BLaER1 treated with 17β-estradiol and CSF1 and Interleukin-3, amounts not matched to agents 10 nM and 100 nM (cell line): ENCODE measurements around the gene ESPN.

ENCODE experiments used
- H3K27ac ChIP-seq, 11 experiments: shearing (Covaris generic); formaldehyde crosslinking; 2 replicates each; pipeline ENCODE4 v1.8.1; 2022
- H3K27me3 ChIP-seq, 11 experiments: shearing (Covaris generic); formaldehyde crosslinking; 2 replicates each; pipeline ENCODE4 v1.8.1; 2022
- H3K36me3 ChIP-seq, 11 experiments: shearing (Covaris generic); formaldehyde crosslinking; 2 replicates each; pipeline ENCODE4 v1.8.1; 2022
- H3K4me1 ChIP-seq, 10 experiments: shearing (Covaris generic); formaldehyde crosslinking; 2 replicates each; pipeline ENCODE4 v1.8.1; 2022
- H3K4me2 ChIP-seq, 11 experiments: shearing (Covaris generic); formaldehyde crosslinking; 2 replicates each; pipeline ENCODE4 v1.8.1; 2022
- H3K4me3 ChIP-seq, 10 experiments: shearing (Covaris generic); formaldehyde crosslinking; 2 replicates each; pipeline ENCODE4 v1.8.1; 2022
- H3K9ac ChIP-seq, 11 experiments: shearing (Covaris generic); formaldehyde crosslinking; 2 replicates each; pipeline ENCODE4 v1.8.1; 2022
- H3K9me3 ChIP-seq, 11 experiments: shearing (Covaris generic); formaldehyde crosslinking; replicated peaks in 1 of 11; 2 replicates each; pipeline ENCODE4 v1.8.1; 2022
- H4K20me1 ChIP-seq, 11 experiments: shearing (Covaris generic); formaldehyde crosslinking; 2 replicates each; pipeline ENCODE4 v1.8.1; 2022
- Cebpa-rat ChIP-seq, 11 experiments: shearing (Covaris generic); IDR thresholded peaks; 2 replicates each; pipeline ENCODE4 v1.8.1; 2022

Gene ESPN

DNA sequence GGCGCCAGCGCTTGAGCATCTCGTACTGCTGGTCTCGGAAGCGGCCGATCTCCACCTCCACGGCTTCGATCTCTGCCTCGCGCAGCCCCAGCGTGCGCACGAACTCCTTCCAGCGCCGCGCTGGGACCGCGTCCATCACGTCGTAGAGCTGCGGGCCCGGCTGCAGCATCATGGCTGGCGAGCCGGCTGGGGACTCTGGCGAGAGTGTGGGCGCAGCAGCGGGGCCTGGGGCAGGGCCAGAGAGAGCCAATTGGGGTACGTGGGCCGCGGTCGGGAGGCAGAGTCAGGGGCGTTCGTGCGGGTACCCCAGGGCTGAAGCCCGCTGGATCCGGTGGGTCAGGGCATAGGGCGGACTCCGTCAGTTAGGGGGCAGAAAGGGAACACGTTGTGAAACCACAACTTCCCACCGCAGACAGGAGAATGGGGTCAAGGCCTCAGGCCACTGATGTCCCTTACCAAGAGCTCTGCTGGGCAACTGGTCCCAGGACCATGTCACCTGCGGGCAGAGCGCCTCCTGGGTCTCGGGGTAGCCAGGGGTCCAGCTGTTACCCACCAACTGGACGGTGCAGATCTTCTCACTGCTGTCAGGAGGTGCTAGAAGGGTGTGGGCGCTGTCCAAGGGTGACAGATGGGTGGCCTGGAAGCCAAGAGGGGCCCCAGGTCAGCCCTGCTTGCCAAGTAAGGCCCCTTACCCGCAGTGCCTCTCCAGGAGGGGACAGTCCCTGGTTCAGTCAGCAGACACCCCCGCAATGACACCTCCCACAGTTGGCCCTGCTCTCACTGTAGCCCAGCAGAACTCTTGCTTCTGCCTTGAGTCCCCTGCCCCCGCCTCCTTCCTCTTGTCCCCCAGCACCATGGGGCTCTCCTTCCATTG lies 37.2 kb downstream of the ESPN start:
- Histone ChIP-seq H3K4me1 (peaks cover 32 to 57% (median 44%) of the 10 kb centered on the region in 10 experiments), H3K36me3 (peaks cover 0 to 18% (median 0%) of the 10 kb centered on the region in 11 experiments; a peak in 5 of 22 replicates), H3K9ac (no peak overlapping the region), H3K4me3 (no peak overlapping the region), H3K27ac (0 out of 22 replicates have a peak overlapping the region, but pooled peaks of 1 of the 11 experiments have one; percentile 77), H3K4me2 (peak overlapping the region in 10 of 11 experiments; percentile 72 to 94 (median 90); a peak in 17 of 22 replicates), H3K27me3 (peaks cover 30 to 75% (median 52%) of the 10 kb centered on the region in 11 experiments), H4K20me1 (peaks cover 0 to 14% (median 0%) of the 10 kb centered on the region in 11 experiments; a peak in 2 of 22 replicates), H3K9me3 (no peaks in the 10 kb centered on the region)
- TF ChIP-seq Cebpa-rat (IDR thresholded peaks at IDR 0.05), result no peak

- no peak overlapping the region for H3K27ac ChIP-seq
- H3K9ac ChIP-seq, result no peak overlapping the region
- peaks cover 32 to 57% (median 44%) of the 10 kb centered on the region in 10 experiments for H3K4me1 ChIP-seq
- peak overlapping the region in 3 of 11 experiments; percentile 89 to 92 (median 91); a peak in 4 of 22 replicates for H3K4me2 ChIP-seq
- peaks cover 28 to 75% (median 52%) of the 10 kb centered on the region in 11 experiments for H3K27me3 ChIP-seq
- TF ChIP-seq Cebpa-rat (IDR thresholded peaks at IDR 0.05), result no peak
- H3K36me3 ChIP-seq, result peaks cover 0 to 18% (median 0%) of the 10 kb centered on the region in 11 experiments; a peak in 5 of 22 replicates
- peaks cover 0 to 16% (median 0%) of the 10 kb centered on the region in 11 experiments; a peak in 2 of 22 replicates for H4K20me1 ChIP-seq
- H3K4me3 ChIP-seq, result no peak overlapping the region
- no peaks in the 10 kb centered on the region for H3K9me3 ChIP-seq
Measured at GRCh38 chr1:6462412-6463119, 38.0 kb downstream of the ESPN start.

DNA sequence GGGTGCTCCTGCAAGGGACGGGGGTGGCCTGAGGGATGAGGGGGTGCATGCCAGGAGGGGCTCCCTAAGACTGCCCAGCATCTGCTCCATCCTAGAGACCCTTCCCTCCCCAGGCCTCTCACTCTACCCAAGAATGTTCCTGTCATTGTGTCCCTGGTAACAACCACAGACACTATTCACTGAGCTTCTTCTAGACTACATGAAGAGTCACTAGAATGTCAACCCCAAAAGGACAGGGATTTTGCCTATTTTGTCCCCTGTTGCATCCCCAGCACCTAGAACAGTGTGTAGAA lies 38.5 kb downstream of the ESPN start:
- no peak for TF ChIP-seq Cebpa-rat (IDR thresholded peaks at IDR 0.05)
- Histone ChIP-seq H3K36me3 (peaks cover 0 to 18% (median 0%) of the 10 kb centered on the region in 11 experiments; a peak in 5 of 22 replicates), H3K4me3 (no peak overlapping the region), H4K20me1 (peaks cover 0 to 20% (median 0%) of the 10 kb centered on the region in 11 experiments; a peak in 2 of 22 replicates), H3K27me3 (peaks cover 28 to 75% (median 50%) of the 10 kb centered on the region in 11 experiments), H3K9ac (no peak overlapping the region), H3K4me2 (peak overlapping the region in 1 of 11 experiments; percentile 89; a peak in 1 of 22 replicates), H3K4me1 (peaks cover 32 to 57% (median 44%) of the 10 kb centered on the region in 10 experiments), H3K9me3 (no peaks in the 10 kb centered on the region), H3K27ac (no peak overlapping the region)

DNA sequence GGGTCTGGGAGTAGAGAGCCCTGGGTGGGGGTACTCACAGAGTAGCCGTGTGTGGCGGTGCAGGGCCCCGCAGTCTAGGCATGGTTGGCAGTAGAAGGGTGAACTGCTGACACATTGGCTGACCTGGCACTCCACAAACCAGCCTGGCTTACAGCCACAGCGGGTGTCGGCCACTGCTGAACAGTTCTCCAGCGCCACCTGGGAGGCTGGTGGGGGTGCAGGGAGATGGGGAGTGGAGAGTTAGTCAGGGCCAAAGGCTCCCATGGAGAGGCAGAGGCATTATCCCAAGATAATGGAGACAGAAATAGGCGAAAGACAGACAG lies 39.9 kb downstream of the ESPN start:
- no peak for TF ChIP-seq Cebpa-rat (IDR thresholded peaks at IDR 0.05)
- H3K27ac ChIP-seq, result no peak overlapping the region
- H3K36me3 ChIP-seq, result peaks cover 0 to 18% (median 0%) of the 10 kb centered on the region in 11 experiments; a peak in 5 of 22 replicates
- H3K27me3 ChIP-seq, result peaks cover 28 to 79% (median 47%) of the 10 kb centered on the region in 11 experiments
- H3K9ac ChIP-seq, result no peak overlapping the region
- peaks cover 30 to 55% (median 41%) of the 10 kb centered on the region in 10 experiments for H3K4me1 ChIP-seq
- peaks cover 0 to 25% (median 0%) of the 10 kb centered on the region in 11 experiments; a peak in 2 of 22 replicates for H4K20me1 ChIP-seq
- peak overlapping the region in 2 of 10 experiments; percentile 60 to 63; a peak in 1 of 20 replicates for H3K4me3 ChIP-seq
- H3K9me3 ChIP-seq, result no peaks in the 10 kb centered on the region
- peak overlapping the region in 7 of 11 experiments; percentile 76 to 93 (median 82); a peak in 10 of 22 replicates for H3K4me2 ChIP-seq

GRCh38 chr1:6464915-6465314 lies 40.3 kb downstream of the ESPN start:
- peaks cover 25 to 51% (median 37%) of the 10 kb centered on the region in 10 experiments for H3K4me1 ChIP-seq

DNA sequence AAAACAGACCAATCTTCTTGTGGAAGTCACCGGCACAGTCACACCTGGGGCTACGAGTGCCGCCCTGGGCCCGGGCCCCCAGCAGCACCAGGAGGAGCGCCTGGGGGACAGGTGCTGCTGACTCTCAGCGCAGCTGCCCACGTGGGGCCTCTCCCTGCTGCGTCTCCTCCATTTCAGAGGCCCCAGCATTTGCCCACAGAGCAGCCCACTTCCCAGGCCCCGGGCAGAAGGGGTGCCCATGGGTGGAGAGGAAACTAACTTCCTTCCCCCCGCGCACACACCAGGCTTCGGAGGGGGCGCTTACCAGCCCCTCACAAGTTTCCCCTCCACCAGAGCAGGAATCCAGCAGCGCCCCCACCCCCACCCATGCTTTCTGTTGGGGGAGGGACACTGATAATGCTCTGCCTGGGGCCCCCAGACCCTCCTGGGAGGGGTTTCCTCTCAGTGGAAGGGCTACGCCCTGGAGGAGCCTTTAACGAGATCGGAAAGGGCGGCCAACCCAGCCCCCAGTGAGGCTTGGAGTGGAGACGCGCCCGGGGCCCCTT lies 41.0 kb downstream of the ESPN start:
- Histone ChIP-seq H3K4me2 (peak overlapping the region; percentile 64 to 93 (median 81)), H3K4me1 (peaks cover 19 to 45% (median 31%) of the 10 kb centered on the region in 10 experiments), H4K20me1 (peaks cover 0 to 26% (median 0%) of the 10 kb centered on the region in 11 experiments; a peak in 2 of 22 replicates), H3K4me3 (peak overlapping the region; percentile 48 to 70 (median 58)), H3K9me3 (no peaks in the 10 kb centered on the region), H3K27ac (peak overlapping the region in 8 of 11 experiments; percentile 28 to 63 (median 41); a peak in 14 of 22 replicates), H3K27me3 (peaks cover 28 to 69% (median 46%) of the 10 kb centered on the region in 11 experiments), H3K36me3 (peaks cover 0 to 18% (median 0%) of the 10 kb centered on the region in 11 experiments; a peak in 5 of 22 replicates), H3K9ac (peak overlapping the region; percentile 37 to 80 (median 68); a peak in 20 of 22 replicates)
- TF ChIP-seq Cebpa-rat (IDR thresholded peaks at IDR 0.05), result no peak

More at GRCh38 chr1:6464915-6465314, 40.3 kb downstream of the ESPN start:
- Histone ChIP-seq H4K20me1 (peaks cover 0 to 25% (median 0%) of the 10 kb centered on the region in 11 experiments; a peak in 2 of 22 replicates), H3K4me3 (peak overlapping the region in 2 of 10 experiments; percentile 60 to 63; a peak in 6 of 20 replicates), H3K36me3 (peaks cover 0 to 18% (median 0%) of the 10 kb centered on the region in 11 experiments; a peak in 5 of 22 replicates), H3K9ac (peak overlapping the region in 3 of 11 experiments; percentile 64 to 72 (median 69); a peak in 1 of 22 replicates), H3K4me2 (peak overlapping the region in 8 of 11 experiments; percentile 76 to 93 (median 82); a peak in 14 of 22 replicates), H3K27ac (no peak overlapping the region), H3K9me3 (no peaks in the 10 kb centered on the region), H3K27me3 (peaks cover 28 to 75% (median 47%) of the 10 kb centered on the region in 11 experiments)
- no peak for TF ChIP-seq Cebpa-rat (IDR thresholded peaks at IDR 0.05)

GRCh38 chr1:6466023-6466422 lies 41.4 kb downstream of the ESPN start, which contains the start of gene TNFRSF25:
Gene TNFRSF25, minus strand, starts transcription at chr1:6466173. Its CDS starts 66 bp downstream, at chr1:6466107.
- Histone ChIP-seq H3K9me3 (no peaks in the 10 kb centered on the region), H3K4me3 (peak within 1 kb of the TSS; percentile 48 to 70 (median 58)), H3K9ac (peak within 1 kb of the TSS; percentile 37 to 80 (median 68); a peak in 20 of 22 replicates), H3K36me3 (peaks cover 0 to 18% (median 0%) of the 10 kb centered on the region in 11 experiments; a peak in 5 of 22 replicates), H4K20me1 (peaks cover 0 to 29% (median 0%) of the 10 kb centered on the region in 11 experiments; a peak in 2 of 22 replicates), H3K4me1 (peaks cover 14 to 40% (median 26%) of the 10 kb centered on the region in 10 experiments), H3K27me3 (peaks cover 28 to 64% (median 43%) of the 10 kb centered on the region in 11 experiments), H3K4me2 (peak within 1 kb of the TSS; percentile 64 to 93 (median 81)), H3K27ac (peak within 1 kb of the TSS in 8 of 11 experiments; percentile 28 to 63 (median 41); a peak in 14 of 22 replicates)
- no peak for TF ChIP-seq Cebpa-rat (IDR thresholded peaks at IDR 0.05)

GRCh38 chr1:6466751-6467150 lies 42.2 kb downstream of the ESPN start:
- Histone ChIP-seq H3K27me3 (peaks cover 28 to 62% (median 43%) of the 10 kb centered on the region in 11 experiments), H3K9me3 (no peaks in the 10 kb centered on the region), H3K4me1 (peaks cover 10 to 33% (median 20%) of the 10 kb centered on the region in 10 experiments; a peak in 19 of 20 replicates), H3K36me3 (peaks cover 0 to 12% (median 0%) of the 10 kb centered on the region in 11 experiments; a peak in 4 of 22 replicates), H3K27ac (no peak overlapping the region), H3K4me3 (no peak overlapping the region), H3K9ac (no peak overlapping the region), H4K20me1 (peaks cover 0 to 29% (median 0%) of the 10 kb centered on the region in 11 experiments; a peak in 2 of 22 replicates), H3K4me2 (no peak overlapping the region)
- TF ChIP-seq Cebpa-rat (IDR thresholded peaks at IDR 0.05), result no peak
